K562 (cell line): ENCODE results near the gene S100P. TPM values are rescaled to one million over a fixed set of nuclear protein-coding genes. Genes with fewer than 3 reads are reported as not detected.

Experiments
- DDX20 ChIP-seq: fragments of 450-650 bp; IDR thresholded peaks from 2 replicates; pipeline ENCODE4 v1.6.1; 2016; ENCODE audit warnings: missing genetic modification characterization, low read depth, mild to moderate bottlenecking, missing compliant biosample characterization, moderate library complexity
- ETV6 ChIP-seq, 3 experiments: fragments of 150-350 bp in 1 of 3; sonication (generic) in 1 of 3; formaldehyde crosslinking in 1 of 3; IDR thresholded peaks; 2 replicates each; pipeline versions ENCODE4 v1.6.1 to v1.8.0; 2014 to 2022; ENCODE audit warnings: borderline replicate concordance in 2 of 3, low read depth in 2 of 3, antibody characterized with exemption in 1 of 3, low read length in 1 of 3, mild to moderate bottlenecking in 1 of 3, missing genetic modification reagents in 1 of 3
- PCBP1 ChIP-seq: fragments of 200-400 bp; formaldehyde crosslinking; IDR thresholded peaks from 2 replicates; pipeline ENCODE4 v1.6.1; 2018; ENCODE audit warnings: mild to moderate bottlenecking, low read depth, low read length; ENCODE audit not compliant: poor library complexity, severe bottlenecking
- RBFOX2 ChIP-seq: fragments of 200-400 bp; formaldehyde crosslinking; IDR thresholded peaks from 2 replicates; pipeline ENCODE4 v1.6.1; 2017; ENCODE audit warnings: low read depth, mild to moderate bottlenecking, low read length, moderate library complexity
- RBM34 ChIP-seq: fragments of 200-400 bp; formaldehyde crosslinking; IDR thresholded peaks from 2 replicates; pipeline ENCODE4 v1.6.1; 2018; ENCODE audit warnings: low read length, borderline replicate concordance; ENCODE audit not compliant: insufficient read depth
- ZNF232 ChIP-seq: sonication (generic); formaldehyde crosslinking; IDR thresholded peaks from 2 replicates; pipeline ENCODE4 v1.8.0; 2022; ENCODE audit warnings: mild to moderate bottlenecking, missing genetic modification reagents
- ZNF57 ChIP-seq: fragments of 450-650 bp; formaldehyde crosslinking; IDR thresholded peaks from 2 replicates; pipeline ENCODE4 v1.4.0; 2020; ENCODE audit warnings: mild to moderate bottlenecking, moderate library complexity
- polyA plus RNA-seq, 8 experiments: library from polyadenylated mRNA; depleted of rRNA in 4 of 8; stranded (reverse) in 5 of 8; unstranded in 3 of 8; fragments of >200 nt; fragmentation: Nextera tagmentation in 2 of 8; fragmentation: Illumina TruSeq in 1 of 8; extraction: Ambion mirVana in 2 of 8; extraction: Trizol in 1 of 8; gene quantifications; 2 replicates each; pipeline versions ENCODE4 v1.2.1 to v1.2.3, GENCODE V29; 2011 to 2014; ENCODE audit warnings: inconsistent platforms in 1 of 8, missing spikeins in 1 of 8
- total RNA-seq, 7 experiments: library from RNA; depleted of rRNA in 6 of 7; stranded (reverse); fragments of >200 nt in 6 of 7; fragmentation: Illumina TruSeq in 2 of 7; extraction: Trizol in 2 of 7; gene quantifications; 2 replicates each; pipeline versions ENCODE4 v1.2.1 to v1.2.3, GENCODE V29; 2011 to 2021; ENCODE audit warnings: low replicate concordance in 1 of 7
- TF ChIP-seq, protein P1 (sequence below): sonication (generic); formaldehyde crosslinking; IDR thresholded peaks from 2 replicates; pipeline ENCODE4 v1.8.0; 2022; ENCODE audit warnings: missing genetic modification reagents, mild to moderate bottlenecking, borderline replicate concordance
- TF ChIP-seq, protein P2 (sequence below): fragments of 250-450 bp; sonication (Bioruptor Pico); IDR thresholded peaks from 2 replicates; pipeline ENCODE4 v1.5.0; 2021
- TF ChIP-seq, protein P3 (sequence below): sonication (generic); formaldehyde crosslinking; IDR thresholded peaks from 2 replicates; pipeline ENCODE4 v1.8.1; 2023; ENCODE audit warnings: mild to moderate bottlenecking, missing genetic modification reagents
- TF ChIP-seq, protein P4 (sequence below): fragments of 450-650 bp; formaldehyde crosslinking; IDR thresholded peaks from 2 replicates; pipeline ENCODE4 v1.4.0; 2022; ENCODE audit warnings: missing genetic modification characterization
- TF ChIP-seq, protein P5 (sequence below): fragments of 250-450 bp; sonication (Bioruptor Pico); IDR thresholded peaks from 2 replicates; pipeline ENCODE4 v1.8.0; 2021; ENCODE audit warnings: mild to moderate bottlenecking, moderate library complexity
- TF ChIP-seq, protein P6 (sequence below): fragments of 450-650 bp; IDR thresholded peaks from one replicate; pipeline ENCODE4 v1.6.1; 2018; ENCODE audit warnings: mild to moderate bottlenecking, moderate library complexity; ENCODE audit not compliant: partially characterized antibody
- TF ChIP-seq, protein P7 (sequence below): sonication (generic); formaldehyde crosslinking; IDR thresholded peaks from 2 replicates; pipeline ENCODE4 v1.8.0; 2022; ENCODE audit warnings: missing genetic modification reagents, mild to moderate bottlenecking, moderate library complexity, borderline replicate concordance

Gene S100P
- total and polyA plus RNA-seq, 9 of the 15 experiments (the other 6 are each of a cell fraction or from before 2014, with no cell fraction given), result 4.1 to 23.8 (median 7.5) TPM

DNA sequence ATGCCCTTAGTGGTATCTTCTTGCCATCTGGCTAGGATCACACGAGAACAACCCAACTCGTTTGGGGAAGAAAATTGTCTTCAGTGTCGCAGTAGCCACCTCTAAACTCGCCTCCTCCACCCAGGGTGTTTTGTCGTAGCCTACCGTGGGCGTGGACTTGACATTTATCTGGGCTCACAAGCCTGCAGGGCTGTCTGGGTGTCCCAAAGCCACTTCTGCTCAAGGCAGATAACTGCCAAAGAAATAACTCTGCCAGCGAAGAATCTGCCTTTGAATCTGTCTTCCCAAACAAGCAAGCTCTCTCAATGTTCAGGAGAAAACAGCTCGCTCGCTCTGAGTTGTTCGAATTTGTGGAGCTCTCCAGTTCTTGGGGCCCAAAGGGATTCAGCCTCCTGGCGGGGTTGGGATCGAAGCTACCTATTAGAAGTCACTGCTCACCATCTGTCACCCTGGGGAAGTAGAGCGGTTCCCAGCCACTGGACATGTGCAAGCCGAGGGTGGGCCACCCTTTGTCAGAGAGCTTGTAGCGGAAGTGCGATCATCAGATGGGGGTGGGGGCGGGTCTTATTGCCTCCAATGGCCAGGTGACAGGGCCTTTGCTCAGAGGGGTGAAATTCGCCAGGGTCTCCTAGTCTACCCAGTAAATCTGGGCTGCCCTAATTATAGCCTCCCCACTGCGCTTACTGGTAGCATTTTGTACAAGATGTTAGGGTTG is 37.1 kb downstream of the S100P start (continued):
- TF ChIP-seq RBM34 (no peak), PCBP1 (no peak), ZNF232 (no peak), RBFOX2 (peak; percentile 75), ZNF57 (CRISPR knock-in tag) (no peak), ETV6 (IDR thresholded peaks at IDR 0.05; ENCODE audit: borderline replicate concordance in 1 of 2, low read depth in 2 of 2, low read length in 1 of 2) (no peak), ETV6 (CRISPR knock-in tag; IDR thresholded peaks at IDR 0.05; ENCODE audit: borderline replicate concordance) (no peak), DDX20 (tag) (no peak)
- TF ChIP-seq, protein P1, sequence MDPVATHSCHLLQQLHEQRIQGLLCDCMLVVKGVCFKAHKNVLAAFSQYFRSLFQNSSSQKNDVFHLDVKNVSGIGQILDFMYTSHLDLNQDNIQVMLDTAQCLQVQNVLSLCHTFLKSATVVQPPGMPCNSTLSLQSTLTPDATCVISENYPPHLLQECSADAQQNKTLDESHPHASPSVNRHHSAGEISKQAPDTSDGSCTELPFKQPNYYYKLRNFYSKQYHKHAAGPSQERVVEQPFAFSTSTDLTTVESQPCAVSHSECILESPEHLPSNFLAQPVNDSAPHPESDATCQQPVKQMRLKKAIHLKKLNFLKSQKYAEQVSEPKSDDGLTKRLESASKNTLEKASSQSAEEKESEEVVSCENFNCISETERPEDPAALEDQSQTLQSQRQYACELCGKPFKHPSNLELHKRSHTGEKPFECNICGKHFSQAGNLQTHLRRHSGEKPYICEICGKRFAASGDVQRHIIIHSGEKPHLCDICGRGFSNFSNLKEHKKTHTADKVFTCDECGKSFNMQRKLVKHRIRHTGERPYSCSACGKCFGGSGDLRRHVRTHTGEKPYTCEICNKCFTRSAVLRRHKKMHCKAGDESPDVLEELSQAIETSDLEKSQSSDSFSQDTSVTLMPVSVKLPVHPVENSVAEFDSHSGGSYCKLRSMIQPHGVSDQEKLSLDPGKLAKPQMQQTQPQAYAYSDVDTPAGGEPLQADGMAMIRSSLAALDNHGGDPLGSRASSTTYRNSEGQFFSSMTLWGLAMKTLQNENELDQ, result no peak
- TF ChIP-seq, protein P2, sequence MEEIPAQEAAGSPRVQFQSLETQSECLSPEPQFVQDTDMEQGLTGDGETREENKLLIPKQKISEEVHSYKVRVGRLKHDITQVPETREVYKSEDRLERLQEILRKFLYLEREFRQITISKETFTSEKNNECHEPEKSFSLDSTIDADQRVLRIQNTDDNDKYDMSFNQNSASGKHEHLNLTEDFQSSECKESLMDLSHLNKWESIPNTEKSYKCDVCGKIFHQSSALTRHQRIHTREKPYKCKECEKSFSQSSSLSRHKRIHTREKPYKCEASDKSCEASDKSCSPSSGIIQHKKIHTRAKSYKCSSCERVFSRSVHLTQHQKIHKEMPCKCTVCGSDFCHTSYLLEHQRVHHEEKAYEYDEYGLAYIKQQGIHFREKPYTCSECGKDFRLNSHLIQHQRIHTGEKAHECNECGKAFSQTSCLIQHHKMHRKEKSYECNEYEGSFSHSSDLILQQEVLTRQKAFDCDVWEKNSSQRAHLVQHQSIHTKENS (CRISPR knock-in tag), result no peak
- TF ChIP-seq, protein P3, sequence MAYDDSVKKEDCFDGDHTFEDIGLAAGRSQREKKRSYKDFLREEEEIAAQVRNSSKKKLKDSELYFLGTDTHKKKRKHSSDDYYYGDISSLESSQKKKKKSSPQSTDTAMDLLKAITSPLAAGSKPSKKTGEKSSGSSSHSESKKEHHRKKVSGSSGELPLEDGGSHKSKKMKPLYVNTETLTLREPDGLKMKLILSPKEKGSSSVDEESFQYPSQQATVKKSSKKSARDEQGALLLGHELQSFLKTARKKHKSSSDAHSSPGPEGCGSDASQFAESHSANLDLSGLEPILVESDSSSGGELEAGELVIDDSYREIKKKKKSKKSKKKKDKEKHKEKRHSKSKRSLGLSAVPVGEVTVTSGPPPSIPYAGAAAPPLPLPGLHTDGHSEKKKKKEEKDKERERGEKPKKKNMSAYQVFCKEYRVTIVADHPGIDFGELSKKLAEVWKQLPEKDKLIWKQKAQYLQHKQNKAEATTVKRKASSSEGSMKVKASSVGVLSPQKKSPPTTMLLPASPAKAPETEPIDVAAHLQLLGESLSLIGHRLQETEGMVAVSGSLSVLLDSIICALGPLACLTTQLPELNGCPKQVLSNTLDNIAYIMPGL (CRISPR knock-in tag), result no peak
- TF ChIP-seq, protein P4, sequence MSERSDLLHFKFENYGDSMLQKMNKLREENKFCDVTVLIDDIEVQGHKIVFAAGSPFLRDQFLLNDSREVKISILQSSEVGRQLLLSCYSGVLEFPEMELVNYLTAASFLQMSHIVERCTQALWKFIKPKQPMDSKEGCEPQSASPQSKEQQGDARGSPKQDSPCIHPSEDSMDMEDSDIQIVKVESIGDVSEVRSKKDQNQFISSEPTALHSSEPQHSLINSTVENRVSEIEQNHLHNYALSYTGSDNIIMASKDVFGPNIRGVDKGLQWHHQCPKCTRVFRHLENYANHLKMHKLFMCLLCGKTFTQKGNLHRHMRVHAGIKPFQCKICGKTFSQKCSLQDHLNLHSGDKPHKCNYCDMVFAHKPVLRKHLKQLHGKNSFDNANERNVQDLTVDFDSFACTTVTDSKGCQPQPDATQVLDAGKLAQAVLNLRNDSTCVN (CRISPR knock-in tag), result no peak
- TF ChIP-seq, protein P5, sequence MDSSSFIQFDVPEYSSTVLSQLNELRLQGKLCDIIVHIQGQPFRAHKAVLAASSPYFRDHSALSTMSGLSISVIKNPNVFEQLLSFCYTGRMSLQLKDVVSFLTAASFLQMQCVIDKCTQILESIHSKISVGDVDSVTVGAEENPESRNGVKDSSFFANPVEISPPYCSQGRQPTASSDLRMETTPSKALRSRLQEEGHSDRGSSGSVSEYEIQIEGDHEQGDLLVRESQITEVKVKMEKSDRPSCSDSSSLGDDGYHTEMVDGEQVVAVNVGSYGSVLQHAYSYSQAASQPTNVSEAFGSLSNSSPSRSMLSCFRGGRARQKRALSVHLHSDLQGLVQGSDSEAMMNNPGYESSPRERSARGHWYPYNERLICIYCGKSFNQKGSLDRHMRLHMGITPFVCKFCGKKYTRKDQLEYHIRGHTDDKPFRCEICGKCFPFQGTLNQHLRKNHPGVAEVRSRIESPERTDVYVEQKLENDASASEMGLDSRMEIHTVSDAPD (CRISPR knock-in tag), result no peak
- TF ChIP-seq, protein P6, sequence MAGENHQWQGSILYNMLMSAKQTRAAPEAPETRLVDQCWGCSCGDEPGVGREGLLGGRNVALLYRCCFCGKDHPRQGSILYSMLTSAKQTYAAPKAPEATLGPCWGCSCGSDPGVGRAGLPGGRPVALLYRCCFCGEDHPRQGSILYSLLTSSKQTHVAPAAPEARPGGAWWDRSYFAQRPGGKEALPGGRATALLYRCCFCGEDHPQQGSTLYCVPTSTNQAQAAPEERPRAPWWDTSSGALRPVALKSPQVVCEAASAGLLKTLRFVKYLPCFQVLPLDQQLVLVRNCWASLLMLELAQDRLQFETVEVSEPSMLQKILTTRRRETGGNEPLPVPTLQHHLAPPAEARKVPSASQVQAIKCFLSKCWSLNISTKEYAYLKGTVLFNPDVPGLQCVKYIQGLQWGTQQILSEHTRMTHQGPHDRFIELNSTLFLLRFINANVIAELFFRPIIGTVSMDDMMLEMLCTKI, result no peak
- TF ChIP-seq, protein P7, sequence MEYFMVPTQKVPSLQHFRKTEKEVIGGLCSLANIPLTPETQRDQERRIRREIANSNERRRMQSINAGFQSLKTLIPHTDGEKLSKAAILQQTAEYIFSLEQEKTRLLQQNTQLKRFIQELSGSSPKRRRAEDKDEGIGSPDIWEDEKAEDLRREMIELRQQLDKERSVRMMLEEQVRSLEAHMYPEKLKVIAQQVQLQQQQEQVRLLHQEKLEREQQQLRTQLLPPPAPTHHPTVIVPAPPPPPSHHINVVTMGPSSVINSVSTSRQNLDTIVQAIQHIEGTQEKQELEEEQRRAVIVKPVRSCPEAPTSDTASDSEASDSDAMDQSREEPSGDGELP, result peak; percentile 68; the same call in 1 of the 2 replicates
